GM21786 (cell line): ENCODE data around the gene UBAC2.

Experiments
- ATAC-seq: cut with Tn5 transposase; IDR thresholded peaks from one replicate; pipeline ENCODE4 v1.9.1; 2021; ENCODE audit not compliant: unreplicated experiment

Gene UBAC2

DNA sequence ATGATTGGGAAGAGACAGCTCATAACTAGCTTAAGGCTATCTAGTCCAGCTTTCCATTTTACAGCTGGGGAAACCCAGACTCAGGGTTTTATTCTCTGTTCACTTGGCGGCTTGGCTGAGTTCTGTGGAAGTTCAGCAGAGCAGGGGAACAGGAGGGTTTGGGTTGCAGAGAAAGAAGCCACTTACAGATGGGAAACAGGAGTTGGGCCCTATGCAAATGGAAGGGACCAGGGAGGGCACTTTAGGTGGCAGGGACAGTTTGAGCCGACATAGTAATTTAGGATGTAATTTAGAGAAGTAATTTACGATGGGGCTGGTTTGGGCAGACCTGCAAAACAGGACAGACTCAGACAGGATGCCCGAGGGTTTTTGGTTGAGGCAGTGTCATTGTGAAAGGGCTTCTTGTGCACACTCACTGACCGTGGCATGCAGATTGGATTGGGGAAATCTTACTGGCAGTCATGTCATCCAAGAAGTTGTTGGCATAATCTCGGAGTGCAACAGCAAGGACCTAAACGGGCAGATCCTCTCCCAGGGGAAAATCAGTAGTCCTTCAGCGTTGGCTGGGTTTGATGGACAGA, 153.8 kb downstream of the UBAC2 start:
- ATAC-seq, result peak; percentile 19

- ATAC-seq, result no peak
Measured at GRCh38 chr13:99355267-99356011, 154.8 kb downstream of the UBAC2 start.

GRCh38 chr13:99356012-99356261, 155.3 kb downstream of the UBAC2 start:
- no peak for ATAC-seq

DNA sequence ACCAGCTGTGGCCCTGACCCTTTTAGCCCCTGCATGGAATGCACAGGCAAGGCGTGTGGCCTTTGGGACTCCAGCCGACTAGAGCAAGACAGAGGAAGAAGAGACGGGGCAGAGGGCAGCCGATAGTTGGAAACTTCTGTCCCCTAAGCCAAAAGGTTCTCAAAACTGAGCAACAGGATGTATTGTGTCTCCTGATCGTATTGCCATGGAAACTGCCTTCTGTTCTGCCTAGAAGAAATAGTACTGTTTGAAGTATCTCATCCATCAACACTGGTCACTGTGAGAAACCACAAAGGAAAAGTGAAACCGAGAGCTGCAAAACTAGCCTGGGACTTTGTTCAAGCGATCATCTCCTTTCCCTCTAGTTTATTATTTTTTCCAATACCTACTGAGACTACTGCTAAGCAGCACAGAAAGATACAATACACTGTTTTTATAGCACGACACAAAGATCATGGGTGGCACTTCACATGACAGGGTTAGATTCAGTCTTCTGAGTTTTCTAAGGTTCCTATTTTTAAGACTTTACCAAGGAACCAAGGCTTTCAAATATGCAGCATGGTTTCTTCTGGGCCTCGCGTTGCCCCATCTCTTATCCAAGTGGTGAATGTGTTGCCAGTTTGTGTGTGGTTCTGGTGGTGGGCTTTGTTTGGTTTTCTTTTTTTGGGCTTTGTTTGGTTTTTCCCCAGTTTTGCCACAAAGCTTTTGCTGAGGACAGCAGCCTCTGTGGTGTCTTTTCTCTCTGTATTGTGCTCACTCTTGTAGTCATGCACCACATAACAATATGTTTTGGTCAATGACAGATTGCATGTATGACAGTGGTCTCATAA, 155.8 kb downstream of the UBAC2 start:
- peak; percentile 64 for ATAC-seq

GRCh38 chr13:99357131-99357596, 156.5 kb downstream of the UBAC2 start:
- peak; percentile 25 for ATAC-seq

DNA sequence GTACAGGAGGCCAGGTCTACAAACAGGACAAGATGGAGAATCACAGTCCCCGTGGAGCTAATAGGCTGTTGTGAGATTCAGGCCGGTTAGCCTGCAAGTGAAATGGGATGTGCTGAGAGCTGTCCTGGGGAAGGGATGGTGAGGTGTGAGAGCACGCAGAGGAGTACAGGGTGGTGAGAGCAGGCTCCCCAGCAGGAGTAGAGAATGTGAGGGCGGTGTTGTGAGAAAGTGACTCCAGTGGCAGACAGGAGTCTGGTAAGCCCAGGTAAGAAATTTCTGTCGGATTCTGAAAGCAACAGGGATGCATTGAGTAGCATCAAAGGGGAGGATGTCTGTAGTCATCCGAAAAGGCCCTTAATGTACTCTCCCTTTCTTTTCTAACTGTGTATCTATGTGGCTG, 157.3 kb downstream of the UBAC2 start:
- ATAC-seq, result no peak

- no peak for ATAC-seq
Measured at GRCh38 chr13:99359528-99359927, 158.9 kb downstream of the UBAC2 start.

DNA sequence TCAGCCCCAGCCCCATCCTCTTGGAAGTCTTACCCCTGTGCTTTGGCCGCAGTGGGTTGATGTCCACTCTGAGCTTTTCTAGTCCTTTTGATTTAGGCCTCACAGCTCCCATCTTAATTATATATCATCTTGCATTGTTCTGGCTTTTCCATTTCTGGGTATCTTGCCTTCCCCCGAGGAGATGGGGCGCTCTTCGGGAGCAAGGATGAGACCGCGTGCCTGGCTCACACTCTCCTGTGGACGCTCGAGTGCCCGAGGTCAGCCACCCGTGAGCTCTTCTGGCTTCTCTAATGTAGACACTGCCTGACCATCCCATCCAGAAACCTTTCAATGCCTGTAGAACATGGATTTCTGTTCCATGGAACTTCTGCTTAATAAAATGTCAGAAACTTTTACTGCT, 160.0 kb downstream of the UBAC2 start:
- ATAC-seq, result no peak

GRCh38 chr13:99361197-99361596, 160.5 kb downstream of the UBAC2 start:
- no peak for ATAC-seq

GRCh38 chr13:99362362-99362761, 161.7 kb downstream of the UBAC2 start:
- ATAC-seq, result no peak

GRCh38 chr13:99363391-99363790, 162.7 kb downstream of the UBAC2 start:
- ATAC-seq, result no peak

DNA sequence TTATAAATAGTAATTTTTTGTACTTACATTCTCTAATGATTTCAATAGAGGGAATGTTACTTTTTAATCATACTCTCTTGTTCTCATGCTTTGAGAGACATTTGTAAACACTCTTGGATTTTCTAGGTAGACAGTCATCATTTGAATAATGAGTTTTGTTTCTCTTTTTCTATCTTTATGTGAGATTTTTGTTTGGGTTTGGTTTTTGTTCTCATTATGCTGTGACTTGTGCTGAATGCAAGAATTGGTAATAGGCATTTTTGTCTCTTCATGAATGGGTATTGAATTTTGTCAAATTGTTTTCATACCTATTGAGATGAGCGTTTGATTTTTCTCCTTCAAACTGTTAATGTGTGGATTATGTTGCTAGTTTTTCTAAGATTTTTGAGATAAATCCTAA, 163.3 kb downstream of the UBAC2 start:
- ATAC-seq, result peak; percentile 39

GRCh38 chr13:99366075-99366987, 165.7 kb downstream of the UBAC2 start:
- peak; percentile 52 for ATAC-seq

DNA sequence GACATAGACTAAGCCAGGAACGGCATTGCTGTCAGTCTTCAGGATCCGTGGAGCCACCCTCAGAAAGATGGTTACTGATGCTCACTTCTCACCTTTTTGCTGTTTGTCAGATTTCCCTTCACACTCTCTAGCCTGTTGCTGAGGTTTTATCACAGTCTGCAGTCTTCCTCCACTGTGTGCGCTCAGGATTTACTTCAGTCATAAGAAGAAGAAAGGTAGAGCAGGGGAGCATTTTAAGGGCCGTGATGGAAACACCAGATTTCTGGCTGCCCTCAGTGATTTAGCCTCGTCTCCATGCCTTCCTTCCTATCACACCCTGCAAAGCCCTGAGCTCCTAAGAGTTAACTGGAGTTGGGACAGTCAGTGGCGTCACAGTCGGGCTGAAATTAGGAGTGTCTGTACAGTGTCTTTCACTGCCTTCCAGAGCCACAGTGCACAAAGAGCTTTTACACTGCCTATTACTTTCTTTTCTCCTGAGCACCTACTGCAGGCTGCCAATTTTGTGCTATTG, 166.5 kb downstream of the UBAC2 start:
- no peak for ATAC-seq

DNA sequence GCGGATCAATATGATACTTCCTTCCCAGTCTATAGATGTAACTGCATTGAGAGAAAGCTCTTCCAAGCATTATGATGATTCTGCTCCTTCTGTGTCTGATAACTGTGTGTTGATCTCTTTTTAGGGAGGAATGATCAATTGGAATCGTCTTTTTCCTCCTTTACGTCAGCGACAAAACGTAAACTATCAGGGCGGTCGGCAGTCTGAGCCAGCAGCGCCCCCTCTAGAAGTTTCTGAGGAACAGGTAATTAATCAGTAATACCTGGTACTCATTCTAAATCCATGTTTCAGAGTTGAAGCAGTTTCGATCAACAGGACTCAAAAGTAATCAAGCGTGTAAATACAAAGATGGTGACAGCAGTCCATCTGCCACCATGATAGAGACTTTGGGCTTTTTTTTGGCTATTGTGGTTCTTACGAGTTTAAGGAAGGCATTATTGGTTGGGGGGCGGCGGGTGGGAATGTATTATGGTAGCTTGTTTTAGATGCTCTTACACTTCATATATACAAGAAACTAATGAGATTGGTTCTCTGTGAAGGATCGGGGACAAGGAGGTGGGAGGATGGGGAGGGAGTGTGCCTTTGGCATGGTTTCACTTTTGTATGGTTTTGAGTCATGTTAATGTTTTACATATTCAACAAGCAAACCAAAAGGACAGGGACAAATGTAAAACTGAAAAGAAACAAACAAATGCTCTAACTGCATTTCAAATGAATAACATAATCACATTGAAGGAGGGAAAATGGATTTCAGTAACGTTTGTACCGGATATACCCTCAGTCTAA, 167.2 kb downstream of the UBAC2 start:
- no peak for ATAC-seq

- ATAC-seq, result no peak
Measured at GRCh38 chr13:99370481-99371275, 170.0 kb downstream of the UBAC2 start.

GRCh38 chr13:99371956-99372355, 171.3 kb downstream of the UBAC2 start:
- ATAC-seq, result no peak

GRCh38 chr13:99373436-99373835, 172.8 kb downstream of the UBAC2 start:
- no peak for ATAC-seq
